RWPE2 (cell line): ENCODE measurements around the gene GBA2.

Experiments
- ATAC-seq: fragments of 200-7000 bp; cut with Tn5 transposase; 3 replicates; pipeline ENCODE4 v1.9.1; 2021; ENCODE audit warnings: low read depth
- DNase-seq: peaks from one replicate; pipeline ENCODE4 v3.0.0-alpha.2; 2020; ENCODE audit warnings: low spot score
- H3K27ac ChIP-seq: fragments of 450-650 bp; 2 replicates; pipeline ENCODE4 v1.5.1; 2017; ENCODE audit warnings: mild to moderate bottlenecking; ENCODE audit not compliant: poor library complexity, severe bottlenecking
- H3K27me3 ChIP-seq: fragments of 250-450 bp; sonication (Bioruptor Pico); 2 replicates; pipeline ENCODE4 v1.5.1; 2021; ENCODE audit warnings: mild to moderate bottlenecking, moderate library complexity; ENCODE audit not compliant: insufficient read depth, poor library complexity, severe bottlenecking
- H3K36me3 ChIP-seq: fragments of 250-450 bp; sonication (Bioruptor Pico); 2 replicates; pipeline ENCODE4 v1.5.1; 2020; ENCODE audit warnings: low read depth, mild to moderate bottlenecking, moderate library complexity
- H3K4me1 ChIP-seq: fragments of 250-450 bp; sonication (Bioruptor Pico); 2 replicates; pipeline ENCODE4 v1.5.1; 2021; ENCODE audit warnings: mild to moderate bottlenecking, moderate library complexity; ENCODE audit not compliant: insufficient read depth, poor library complexity, severe bottlenecking
- H3K4me3 ChIP-seq: fragments of 250-450 bp; sonication (Bioruptor Pico); 2 replicates; pipeline ENCODE4 v1.5.1; 2021; ENCODE audit warnings: mild to moderate bottlenecking, moderate library complexity; ENCODE audit not compliant: severe bottlenecking
- H3K9me3 ChIP-seq: fragments of 250-450 bp; sonication (Bioruptor Pico); 2 replicates; pipeline ENCODE4 v1.5.1; 2021; ENCODE audit warnings: mild to moderate bottlenecking, moderate library complexity; ENCODE audit not compliant: severe bottlenecking
- CTCF ChIP-seq: fragments of 450-650 bp; IDR thresholded peaks from one replicate; pipeline ENCODE4 v1.5.1; 2017; ENCODE audit warnings: mild to moderate bottlenecking, moderate library complexity; ENCODE audit not compliant: poor library complexity, severe bottlenecking

GBA2 gene

GRCh38 chr9:35690614-35691333 lies 58.3 kb downstream of the GBA2 start:
- Histone ChIP-seq H3K27ac (peak overlapping the region; percentile 92), H3K4me3 (peak overlapping the region; percentile 54), H3K9me3 (no peaks in the 10 kb centered on the region), H3K27me3 (no peaks in the 10 kb centered on the region), H3K36me3 (peaks cover 31% of the 10 kb centered on the region), H3K4me1 (peaks cover 14% of the 10 kb centered on the region)
- ATAC-seq, result peak; percentile 32
- no peak for TF ChIP-seq CTCF
- DNase-seq, result no peak

GRCh38 chr9:35690294-35690613 lies 58.8 kb downstream of the GBA2 start:
- ATAC-seq, result no peak; the same call in 2 of the 3 replicates
- peak overlapping the region; percentile 92 for H3K27ac ChIP-seq

GRCh38 chr9:35689542-35690293 lies 59.3 kb downstream of the GBA2 start, which contains the start of gene TPM2:
Gene TPM2, minus strand, starts transcription at chr9:35689925. Its CDS starts 108 bp downstream, at chr9:35689817.
- peak within 1 kb of the TSS; percentile 54 for H3K4me3 ChIP-seq
- no peak for DNase-seq
- no peak for TF ChIP-seq CTCF
- H3K27me3 ChIP-seq, result no peaks in the 10 kb centered on the region
- H3K27ac ChIP-seq, result peak within 1 kb of the TSS; percentile 92
- H3K36me3 ChIP-seq, result peaks cover 38% of the 10 kb centered on the region
- H3K9me3 ChIP-seq, result no peaks in the 10 kb centered on the region
- peaks cover 14% of the 10 kb centered on the region for H3K4me1 ChIP-seq
- ATAC-seq, result peak; percentile 70

More at GRCh38 chr9:35690294-35690613, 58.8 kb downstream of the GBA2 start:
- Histone ChIP-seq H3K4me1 (peaks cover 14% of the 10 kb centered on the region), H3K36me3 (peaks cover 33% of the 10 kb centered on the region), H3K4me3 (peak overlapping the region; percentile 54), H3K9me3 (no peaks in the 10 kb centered on the region), H3K27me3 (no peaks in the 10 kb centered on the region)
- no peak for TF ChIP-seq CTCF
- DNase-seq, result no peak

GRCh38 chr9:35688558-35689541 lies 60.2 kb downstream of the GBA2 start:
- H3K36me3 ChIP-seq, result peaks cover 47% of the 10 kb centered on the region
- H3K27me3 ChIP-seq, result no peaks in the 10 kb centered on the region
- no peaks in the 10 kb centered on the region for H3K9me3 ChIP-seq
- ATAC-seq (peak; percentile 57), DNase-seq (no peak)
- TF ChIP-seq CTCF, result no peak
- peaks cover 14% of the 10 kb centered on the region for H3K4me1 ChIP-seq
- H3K27ac ChIP-seq, result peak overlapping the region; percentile 92
- peak overlapping the region; percentile 54 for H3K4me3 ChIP-seq
